Naive B cell (primary cell): ENCODE data around the gene SLC44A5. TPM values are rescaled to one million over a fixed set of nuclear protein-coding genes. Genes with fewer than 3 reads are reported as not detected.
A peak's percentile ranks its signal among the peaks of the same experiment; 100 is the strongest.
"Not testable (repeated sequence)": the region's sequence is repeated elsewhere in the genome, so short reads cannot be mapped to it uniquely, and the experiment has no call there.

Experiments used
- ATAC-seq, 2 donors: fragments of 150-1000 bp; cut with Tn5 transposase; 2 replicates each; pipeline ENCODE4 v1.10.0; 2021; ENCODE audit warnings: low read depth in 2 of 2, mild to moderate bottlenecking in 2 of 2, moderate library complexity in 2 of 2
- DNase-seq: peaks from one replicate; pipeline ENCODE4 v3.0.0; 2022
- H3K27ac Mint-ChIP-seq, 6 donors: one replicate each; pipeline ENCODE4 v1.8.0; 2020 to 2022; ENCODE audit warnings: mild to moderate bottlenecking in 6 of 6, mixed read lengths in 6 of 6, moderate library complexity in 5 of 6, inconsistent platforms in 2 of 6
- H3K27me3 Mint-ChIP-seq, 3 donors: one replicate each; pipeline ENCODE4 v1.8.0; 2021 to 2022; ENCODE audit warnings: mixed read lengths in 3 of 3, mild to moderate bottlenecking in 1 of 3
- H3K36me3 Mint-ChIP-seq, 2 donors: one replicate each; pipeline ENCODE4 v1.8.0; 2020 to 2022; ENCODE audit warnings: mixed read lengths in 2 of 2, inconsistent platforms in 1 of 2, mild to moderate bottlenecking in 1 of 2
- H3K4me1 Mint-ChIP-seq, 3 donors: one replicate each; pipeline ENCODE4 v1.8.0; 2020 to 2022; ENCODE audit warnings: mixed read lengths in 3 of 3, inconsistent platforms in 1 of 3, mild to moderate bottlenecking in 1 of 3, moderate library complexity in 1 of 3
- H3K4me3 Mint-ChIP-seq, 8 donors: one replicate each; pipeline ENCODE4 v1.8.0; 2020 to 2022; ENCODE audit warnings: mild to moderate bottlenecking in 8 of 8, mixed read lengths in 8 of 8, moderate library complexity in 8 of 8, inconsistent platforms in 2 of 8
- H3K9me3 Mint-ChIP-seq, 7 donors: one replicate each; pipeline ENCODE4 v1.8.0; 2020 to 2022; ENCODE audit warnings: mixed read lengths in 7 of 7, mild to moderate bottlenecking in 5 of 7, inconsistent platforms in 2 of 7, moderate library complexity in 1 of 7
- polyA plus RNA-seq, 6 donors: library from polyadenylated mRNA; unstranded; fragments of 300-500 nt; fragmentation: Illumina TruSeq; gene quantifications; one replicate each; pipeline ENCODE4 v1.2.3, GENCODE V29; 2021; ENCODE audit warnings: low read depth in 6 of 6

Gene SLC44A5
- polyA plus RNA-seq, 6 donors from 2014 or later, result 0.17 to 2.9 (median 1.3) TPM; not detected in 1

DNA sequence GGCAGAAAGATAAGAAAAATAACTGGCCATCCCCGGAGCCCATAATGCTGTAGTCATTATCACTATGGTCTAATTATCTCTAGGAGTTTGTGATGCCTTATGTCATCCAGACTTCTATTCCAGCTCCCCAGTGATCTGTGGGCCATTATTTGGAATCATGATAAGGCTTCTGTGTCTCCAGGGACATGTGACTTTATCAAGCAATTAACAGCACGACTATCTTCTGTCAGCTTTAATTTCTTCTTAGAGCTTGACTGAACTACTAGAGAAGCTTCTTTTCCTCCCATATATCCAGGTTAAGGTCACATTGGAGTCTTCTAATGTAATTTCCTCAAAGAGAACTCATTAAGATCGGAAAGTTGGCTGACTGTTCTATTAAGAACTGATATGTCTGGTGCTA is 376.4 kb downstream of the SLC44A5 start:
- Mint-ChIP-seq H3K9me3 (no peaks in the 10 kb centered on the region), H3K4me3 (no peak overlapping the region), H3K27me3 (no peaks in the 10 kb centered on the region), H3K36me3 (no peaks in the 10 kb centered on the region), H3K27ac (no peak overlapping the region), H3K4me1 (no peaks in the 10 kb centered on the region)
- ATAC-seq (no peak), DNase-seq (no peak)

DNA sequence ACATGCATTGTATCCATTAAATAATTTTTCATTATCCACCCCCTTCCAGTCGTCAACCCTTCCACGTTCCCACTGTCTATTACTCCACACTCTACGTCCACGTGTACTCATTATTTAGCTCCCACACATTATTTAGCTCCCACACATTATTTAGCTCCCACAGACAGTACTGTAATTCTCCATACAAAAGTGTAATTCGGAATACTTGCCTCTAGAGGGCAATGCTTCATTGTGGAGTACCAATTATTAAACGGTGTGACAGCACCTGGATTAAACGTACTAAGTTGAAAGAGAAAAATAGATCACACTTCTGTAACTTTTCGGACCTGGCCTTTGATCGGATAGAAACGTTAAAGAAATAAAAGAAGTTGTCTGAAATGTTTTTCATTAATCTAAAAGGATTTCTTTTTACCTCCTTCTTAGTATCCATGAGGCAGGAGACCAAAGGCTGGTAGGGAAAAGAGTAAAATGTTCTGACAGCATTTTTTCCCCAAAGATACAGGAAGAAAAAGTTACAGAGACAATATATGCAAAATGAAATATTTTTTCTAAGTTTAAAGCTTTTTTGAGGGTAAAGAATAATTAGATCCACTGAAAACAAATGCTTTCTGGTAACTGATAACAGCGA is 377.5 kb downstream of the SLC44A5 start:
- Mint-ChIP-seq H3K9me3 (no peaks in the 10 kb centered on the region), H3K4me1 (no peaks in the 10 kb centered on the region), H3K4me3 (no peak overlapping the region), H3K36me3 (no peaks in the 10 kb centered on the region), H3K27me3 (no peaks in the 10 kb centered on the region), H3K27ac (no peak overlapping the region)
- DNase-seq (no peak), ATAC-seq (peak in 1 of 2 donors; percentile 50)

DNA sequence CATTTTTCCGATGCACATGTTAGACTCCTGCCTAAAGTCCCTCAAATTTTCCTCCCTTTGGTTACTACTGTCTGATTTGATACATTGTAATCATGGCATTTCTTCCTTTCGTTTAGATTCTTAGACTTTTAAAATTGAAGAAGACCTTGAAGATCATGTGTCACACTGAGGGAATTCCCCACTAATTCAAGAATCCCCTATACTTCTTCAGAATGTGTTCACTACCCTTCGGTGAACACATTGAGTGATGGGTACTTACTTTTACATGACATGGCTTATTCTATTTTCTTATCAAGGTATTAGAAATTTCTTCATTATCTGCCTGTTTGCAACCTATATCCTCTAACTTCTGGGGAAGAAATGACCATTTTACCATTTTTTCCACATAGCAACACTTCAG is 390.8 kb downstream of the SLC44A5 start:
- DNase-seq (no peak), ATAC-seq (no peak)
- Mint-ChIP-seq H3K4me1 (no peaks in the 10 kb centered on the region), H3K27ac (no peak overlapping the region), H3K36me3 (no peaks in the 10 kb centered on the region), H3K4me3 (no peak overlapping the region), H3K9me3 (no peaks in the 10 kb centered on the region), H3K27me3 (peaks cover 0 to 17% (median 9%) of the 10 kb centered on the region in 3 donors)

GRCh38 chr1:75214017-75214416 is 396.9 kb downstream of the SLC44A5 start:
- Mint-ChIP-seq H3K27me3 (peaks cover 0 to 10% (median 9%) of the 10 kb centered on the region in 3 donors), H3K9me3 (no peaks in the 10 kb centered on the region), H3K27ac (no peak overlapping the region), H3K4me3 (no peak overlapping the region), H3K4me1 (no peaks in the 10 kb centered on the region), H3K36me3 (no peaks in the 10 kb centered on the region)
- ATAC-seq (no peak), DNase-seq (no peak)

DNA sequence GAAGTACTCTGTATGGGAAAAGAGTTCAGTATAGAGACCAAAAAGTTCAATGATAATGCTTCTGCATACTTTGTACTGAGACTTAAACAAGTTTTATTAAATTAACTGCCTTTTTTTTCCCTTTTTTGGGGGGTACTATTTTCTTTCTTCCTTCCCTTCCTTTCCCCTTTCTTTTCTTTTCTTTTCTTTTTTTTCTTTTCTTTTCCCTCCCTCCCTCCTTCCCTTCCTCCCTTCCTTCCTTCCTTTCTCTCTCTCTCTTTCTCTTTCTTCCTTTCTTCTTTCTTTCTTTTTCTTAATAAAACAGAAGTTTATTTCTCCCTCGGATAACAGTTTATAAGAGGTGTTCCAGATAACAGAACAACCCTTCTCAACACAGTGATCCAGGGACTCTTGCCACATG is 399.3 kb downstream of the SLC44A5 start:
- Mint-ChIP-seq H3K27me3 (peaks cover 0 to 4% (median 0%) of the 10 kb centered on the region in 3 donors), H3K4me1 (no peaks in the 10 kb centered on the region), H3K4me3 (no peak overlapping the region), H3K36me3 (no peaks in the 10 kb centered on the region), H3K9me3 (no peaks in the 10 kb centered on the region), H3K27ac (no peak overlapping the region)
- DNase-seq (no peak), ATAC-seq (no peak)

DNA sequence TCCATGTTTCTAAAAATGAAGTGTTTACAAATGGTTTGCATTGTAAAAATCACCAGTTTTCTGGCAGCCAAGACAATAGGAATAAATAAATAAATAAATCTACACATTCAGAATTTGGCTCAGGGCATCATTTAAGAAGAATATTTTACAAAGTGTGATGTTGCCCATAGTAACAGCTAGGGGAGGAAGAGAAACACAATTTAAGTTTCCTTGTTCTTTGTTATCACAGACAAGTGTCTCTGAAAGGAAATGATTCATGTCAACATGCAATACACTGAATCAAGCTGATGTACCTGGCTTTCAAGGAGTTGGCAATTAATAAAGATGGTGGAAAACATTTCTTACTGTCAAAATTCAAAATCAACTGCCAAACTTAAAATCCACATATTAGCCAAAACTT is 402.1 kb downstream of the SLC44A5 start:
- Mint-ChIP-seq H3K36me3 (no peaks in the 10 kb centered on the region), H3K9me3 (no peaks in the 10 kb centered on the region), H3K4me3 (no peak overlapping the region), H3K4me1 (no peaks in the 10 kb centered on the region), H3K27me3 (peaks cover 0 to 4% (median 0%) of the 10 kb centered on the region in 3 donors), H3K27ac (no peak overlapping the region)
- ATAC-seq (no peak), DNase-seq (no peak)

GRCh38 chr1:75203415-75204277 is 407.3 kb downstream of the SLC44A5 start:
- Mint-ChIP-seq H3K4me1 (no peaks in the 10 kb centered on the region), H3K27me3 (peaks cover 0 to 3% (median 0%) of the 10 kb centered on the region in 3 donors), H3K4me3 (no peak overlapping the region), H3K27ac (no peak overlapping the region), H3K9me3 (no peaks in the 10 kb centered on the region), H3K36me3 (no peaks in the 10 kb centered on the region)
- ATAC-seq, result no peak
- no peak for DNase-seq

DNA sequence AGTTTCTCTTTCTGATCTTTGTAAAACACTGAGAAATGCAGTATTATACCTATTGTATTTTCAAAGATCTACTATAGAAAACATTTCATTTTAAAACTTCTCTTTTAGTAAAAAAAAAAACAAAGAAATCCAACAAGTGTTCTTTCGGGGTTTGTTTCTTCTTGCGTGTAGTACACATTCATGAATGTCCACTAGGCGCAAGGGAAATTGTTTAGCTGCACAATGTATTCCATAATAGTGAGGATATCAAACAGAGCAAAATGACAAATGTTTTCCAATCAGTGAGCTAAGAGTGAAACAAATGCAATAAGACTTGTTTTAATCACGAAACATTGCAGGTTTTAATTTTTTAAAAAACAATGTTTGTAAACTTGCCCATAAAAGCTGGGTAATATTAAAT is 408.2 kb downstream of the SLC44A5 start:
- Mint-ChIP-seq H3K4me1 (no peaks in the 10 kb centered on the region), H3K27ac (no peak overlapping the region), H3K4me3 (no peak overlapping the region), H3K9me3 (no peaks in the 10 kb centered on the region), H3K27me3 (peaks cover 0 to 8% (median 0%) of the 10 kb centered on the region in 3 donors), H3K36me3 (no peaks in the 10 kb centered on the region)
- ATAC-seq (no peak), DNase-seq (no peak)

GRCh38 chr1:75198761-75199160 is 412.2 kb downstream of the SLC44A5 start:
- Mint-ChIP-seq H3K27ac (no peak overlapping the region), H3K36me3 (no peaks in the 10 kb centered on the region), H3K27me3 (peaks cover 1 to 28% (median 10%) of the 10 kb centered on the region in 3 donors), H3K4me3 (no peak overlapping the region), H3K4me1 (no peaks in the 10 kb centered on the region), H3K9me3 (peaks cover 0 to 2% (median 0%) of the 10 kb centered on the region in 7 donors)
- DNase-seq (no peak), ATAC-seq (no peak)

GRCh38 chr1:75198163-75198562 is 412.8 kb downstream of the SLC44A5 start:
- Mint-ChIP-seq H3K27me3 (peaks cover 7 to 33% (median 16%) of the 10 kb centered on the region in 3 donors), H3K27ac (no peak overlapping the region), H3K4me3 (no peak overlapping the region), H3K36me3 (no peaks in the 10 kb centered on the region), H3K4me1 (no peaks in the 10 kb centered on the region), H3K9me3 (peaks cover 0 to 2% (median 0%) of the 10 kb centered on the region in 7 donors)
- no peak for ATAC-seq
- DNase-seq, result no peak

DNA sequence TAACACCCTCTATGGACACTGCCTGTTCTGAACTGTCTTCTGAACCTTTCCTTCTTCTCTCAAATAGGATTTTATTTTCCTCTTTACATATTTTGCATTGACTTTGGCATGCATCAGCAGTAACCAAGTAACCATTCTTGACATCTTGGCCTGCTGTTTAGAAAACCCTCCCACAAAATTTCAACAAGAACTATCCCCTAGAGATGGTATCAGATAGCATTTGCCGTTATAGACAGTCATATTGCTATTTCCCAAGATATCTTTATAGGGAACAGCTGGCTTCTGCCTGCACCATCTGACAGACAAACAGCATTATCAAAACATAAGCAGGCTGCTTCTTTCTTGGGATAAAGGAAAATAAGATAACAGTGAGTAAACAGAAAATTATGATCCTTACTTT is 422.0 kb downstream of the SLC44A5 start:
- H3K4me3 Mint-ChIP-seq, result no peak overlapping the region
- H3K4me1 Mint-ChIP-seq, result no peaks in the 10 kb centered on the region
- no peaks in the 10 kb centered on the region for H3K36me3 Mint-ChIP-seq
- H3K9me3 Mint-ChIP-seq, result peaks cover 0 to 2% (median 0%) of the 10 kb centered on the region in 7 donors
- no peak overlapping the region for H3K27ac Mint-ChIP-seq
- ATAC-seq (no peak), DNase-seq (no peak)
- H3K27me3 Mint-ChIP-seq, result peaks cover 10 to 20% (median 11%) of the 10 kb centered on the region in 3 donors

DNA sequence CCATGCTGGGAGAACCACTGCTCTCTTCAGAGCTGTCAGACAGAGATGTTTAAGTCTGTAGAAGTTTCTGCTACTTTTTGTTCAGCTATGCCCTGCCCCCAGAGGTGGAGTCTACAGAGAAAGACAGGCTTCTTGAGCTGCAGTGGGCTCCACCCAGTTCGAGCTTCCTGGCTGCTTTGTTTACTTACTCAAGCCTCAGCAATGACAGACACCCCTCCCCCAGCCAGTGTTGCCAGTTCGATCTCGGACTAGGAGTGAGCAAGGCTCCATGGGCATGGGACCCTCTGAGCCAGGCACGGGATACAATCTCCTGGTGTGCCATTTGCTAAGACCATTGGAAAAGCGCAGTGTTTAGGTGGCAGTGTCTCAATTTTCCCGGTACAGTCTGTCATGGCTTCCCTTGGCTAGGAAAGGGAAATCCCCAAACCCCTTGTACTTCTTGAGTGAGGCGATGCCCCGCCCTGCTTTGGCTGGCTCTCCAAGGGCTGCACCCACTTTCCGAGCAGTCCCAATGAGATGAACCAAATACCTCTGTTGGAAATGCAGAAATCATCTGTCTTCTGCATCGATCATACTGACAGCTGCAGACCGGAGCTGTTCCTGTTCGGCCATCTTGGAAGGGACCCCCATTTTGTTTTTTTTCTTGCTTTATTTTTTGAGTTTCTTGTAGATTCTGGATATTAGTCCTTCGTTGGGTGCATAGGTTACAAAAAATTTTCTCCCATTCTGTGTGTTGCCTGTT is 429.5 kb downstream of the SLC44A5 start:
- H3K9me3 Mint-ChIP-seq, result peaks cover 4 to 39% (median 18%) of the 10 kb centered on the region in 7 donors
- not testable (repeated sequence) for H3K4me3 Mint-ChIP-seq, H3K4me1 Mint-ChIP-seq, H3K36me3 Mint-ChIP-seq, DNase-seq, ATAC-seq, H3K27me3 Mint-ChIP-seq, H3K27ac Mint-ChIP-seq

GRCh38 chr1:75174031-75174760 is 436.7 kb downstream of the SLC44A5 start:
- DNase-seq (no peak), ATAC-seq (no peak)
- peaks cover 0 to 23% (median 18%) of the 10 kb centered on the region in 7 donors for H3K9me3 Mint-ChIP-seq
- no peaks in the 10 kb centered on the region for H3K4me1 Mint-ChIP-seq
- no peaks in the 10 kb centered on the region for H3K36me3 Mint-ChIP-seq
- H3K27ac Mint-ChIP-seq, result no peak overlapping the region
- no peak overlapping the region for H3K4me3 Mint-ChIP-seq
- no peaks in the 10 kb centered on the region for H3K27me3 Mint-ChIP-seq
